PC-3 (cell line): ENCODE measurements around the gene METTL24.

Source experiments
- EZH2 ChIP-seq: fragments of 300-600 bp; sonication (generic); IDR thresholded peaks from one replicate; pipeline ENCODE4 v1.6.1; 2017; ENCODE audit warnings: antibody characterized with exemption, mild to moderate bottlenecking, low read length; ENCODE audit not compliant: unreplicated experiment
- EZH2phosphoT487 ChIP-seq: fragments of 300-600 bp; sonication (generic); IDR thresholded peaks from 2 replicates; pipeline ENCODE4 v1.6.1; 2018; ENCODE audit warnings: mild to moderate bottlenecking, antibody characterized with exemption, low read length, borderline replicate concordance
- TF ChIP-seq, protein P1 (sequence below): fragments of 300-600 bp; sonication (generic); conservative IDR thresholded peaks from 2 replicates; pipeline ENCODE4 v1.5.1; 2017; ENCODE audit warnings: antibody characterized with exemption, low read depth, mild to moderate bottlenecking, low read length

DNA sequence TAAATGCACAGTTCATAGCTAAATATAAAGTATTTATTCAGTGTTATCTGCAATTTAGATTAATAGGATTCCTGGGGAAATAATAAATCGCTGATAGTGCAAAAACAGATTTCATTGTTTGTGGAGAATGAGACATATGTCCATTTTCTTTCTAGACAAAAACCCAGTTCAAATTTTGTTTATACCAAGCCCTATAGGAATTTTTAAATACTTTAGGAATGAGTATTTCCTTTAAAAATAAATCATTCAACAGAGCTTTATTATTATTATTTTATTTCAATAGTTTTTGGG is 86.5 kb downstream of the METTL24 start:
- no peak for TF ChIP-seq EZH2
- TF ChIP-seq, protein P1, sequence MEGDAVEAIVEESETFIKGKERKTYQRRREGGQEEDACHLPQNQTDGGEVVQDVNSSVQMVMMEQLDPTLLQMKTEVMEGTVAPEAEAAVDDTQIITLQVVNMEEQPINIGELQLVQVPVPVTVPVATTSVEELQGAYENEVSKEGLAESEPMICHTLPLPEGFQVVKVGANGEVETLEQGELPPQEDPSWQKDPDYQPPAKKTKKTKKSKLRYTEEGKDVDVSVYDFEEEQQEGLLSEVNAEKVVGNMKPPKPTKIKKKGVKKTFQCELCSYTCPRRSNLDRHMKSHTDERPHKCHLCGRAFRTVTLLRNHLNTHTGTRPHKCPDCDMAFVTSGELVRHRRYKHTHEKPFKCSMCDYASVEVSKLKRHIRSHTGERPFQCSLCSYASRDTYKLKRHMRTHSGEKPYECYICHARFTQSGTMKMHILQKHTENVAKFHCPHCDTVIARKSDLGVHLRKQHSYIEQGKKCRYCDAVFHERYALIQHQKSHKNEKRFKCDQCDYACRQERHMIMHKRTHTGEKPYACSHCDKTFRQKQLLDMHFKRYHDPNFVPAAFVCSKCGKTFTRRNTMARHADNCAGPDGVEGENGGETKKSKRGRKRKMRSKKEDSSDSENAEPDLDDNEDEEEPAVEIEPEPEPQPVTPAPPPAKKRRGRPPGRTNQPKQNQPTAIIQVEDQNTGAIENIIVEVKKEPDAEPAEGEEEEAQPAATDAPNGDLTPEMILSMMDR, result no peak
- no peak for TF ChIP-seq EZH2phosphoT487
